ENCODE measurements around the gene SYNPR. TPM values are rescaled to one million over a fixed set of nuclear protein-coding genes. Genes with fewer than 3 reads are reported as not detected.

The SYNPR gene
- total RNA-seq, 1 experiment from 2014 or later = 17.6 TPM

- Histone ChIP-seq H3K27ac (ENCODE audit: low read depth, low read length, poor library complexity, severe bottlenecking) (no peak overlapping the region), H3K4me1 (ENCODE audit: insufficient read depth, low read length, poor library complexity, severe bottlenecking) (no peaks in the 10 kb centered on the region), H3K9me3 (ENCODE audit: low read depth, low read length, poor library complexity, severe bottlenecking) (no peaks in the 10 kb centered on the region), H3K4me3 (ENCODE audit: low read depth, low read length, poor library complexity, severe bottlenecking) (no peak overlapping the region), H3K27me3 (replicated peaks; ENCODE audit: insufficient read depth, low read depth, low read length, poor library complexity) (no peaks in the 10 kb centered on the region), H3K36me3 (ENCODE audit: insufficient read depth, low read length, poor library complexity, severe bottlenecking) (no peaks in the 10 kb centered on the region)
- ChIA-PET POLR2A (ENCODE audit: low non-redundant PET) (no interaction called here), CTCF (no interaction called here)
- no peak for TF ChIP-seq CTCF (conservative IDR thresholded peaks at IDR 0.05; ENCODE audit: low read depth, low read length)
- no peak for TF ChIP-seq EZH2 (IDR thresholded peaks at IDR 0.05; ENCODE audit: borderline replicate concordance, low read depth, low read length, poor library complexity, severe bottlenecking)
- no TSS peak for BruUV-seq (replicated peaks)
- intact Hi-C loops (cut with micrococcal nuclease; ENCODE audit: unreplicated experiment) = loop anchor here (5.0 kb wide), 1 partner anchor 155 kb away; the partner anchor contains the start of gene C3orf49
- no peak for DNase-seq (ENCODE audit: low spot score)
These were observed 383.9 kb downstream of the SYNPR start for GRCh38 chr3:63662011-63662410.

GRCh38 chr3:63662500-63662899 is 384.4 kb downstream of the SYNPR start:
- intact Hi-C loops (cut with micrococcal nuclease; ENCODE audit: unreplicated experiment) = loop anchor here (5.0 kb wide), 1 partner anchor 155 kb away; the partner anchor contains the start of gene C3orf49
- H3K27ac ChIP-seq (ENCODE audit: low read depth, low read length, poor library complexity, severe bottlenecking) = no peak overlapping the region
- ChIA-PET POLR2A (ENCODE audit: low non-redundant PET) (no interaction called here), CTCF (no interaction called here)
- no peaks in the 10 kb centered on the region for H3K36me3 ChIP-seq (ENCODE audit: insufficient read depth, low read length, poor library complexity, severe bottlenecking)
- no peaks in the 10 kb centered on the region for H3K9me3 ChIP-seq (ENCODE audit: low read depth, low read length, poor library complexity, severe bottlenecking)
- no TSS peak for BruUV-seq (replicated peaks)
- peak; percentile 1 for DNase-seq (ENCODE audit: low spot score)
- no peaks in the 10 kb centered on the region for H3K27me3 ChIP-seq (replicated peaks; ENCODE audit: insufficient read depth, low read depth, low read length, poor library complexity)
- no peak overlapping the region for H3K4me3 ChIP-seq (ENCODE audit: low read depth, low read length, poor library complexity, severe bottlenecking)
- TF ChIP-seq CTCF (conservative IDR thresholded peaks at IDR 0.05; ENCODE audit: low read depth, low read length) (0 out of 2 replicates have a peak, but pooled peaks have one; percentile 20), EZH2 (IDR thresholded peaks at IDR 0.05; ENCODE audit: borderline replicate concordance, low read depth, low read length, poor library complexity, severe bottlenecking) (no peak)
- H3K4me1 ChIP-seq (ENCODE audit: insufficient read depth, low read length, poor library complexity, severe bottlenecking) = no peaks in the 10 kb centered on the region

Measured in A673 (cell line).